LNCAP (cell line): Measurements from ENCODE around the gene SLC35G6.

Source experiments
- TF ChIP-seq, protein P1 (sequence below): fragments of 450-650 bp; IDR thresholded peaks from 2 replicates; pipeline ENCODE4 v1.5.1; 2017; ENCODE audit warnings: mild to moderate bottlenecking

Gene SLC35G6

DNA sequence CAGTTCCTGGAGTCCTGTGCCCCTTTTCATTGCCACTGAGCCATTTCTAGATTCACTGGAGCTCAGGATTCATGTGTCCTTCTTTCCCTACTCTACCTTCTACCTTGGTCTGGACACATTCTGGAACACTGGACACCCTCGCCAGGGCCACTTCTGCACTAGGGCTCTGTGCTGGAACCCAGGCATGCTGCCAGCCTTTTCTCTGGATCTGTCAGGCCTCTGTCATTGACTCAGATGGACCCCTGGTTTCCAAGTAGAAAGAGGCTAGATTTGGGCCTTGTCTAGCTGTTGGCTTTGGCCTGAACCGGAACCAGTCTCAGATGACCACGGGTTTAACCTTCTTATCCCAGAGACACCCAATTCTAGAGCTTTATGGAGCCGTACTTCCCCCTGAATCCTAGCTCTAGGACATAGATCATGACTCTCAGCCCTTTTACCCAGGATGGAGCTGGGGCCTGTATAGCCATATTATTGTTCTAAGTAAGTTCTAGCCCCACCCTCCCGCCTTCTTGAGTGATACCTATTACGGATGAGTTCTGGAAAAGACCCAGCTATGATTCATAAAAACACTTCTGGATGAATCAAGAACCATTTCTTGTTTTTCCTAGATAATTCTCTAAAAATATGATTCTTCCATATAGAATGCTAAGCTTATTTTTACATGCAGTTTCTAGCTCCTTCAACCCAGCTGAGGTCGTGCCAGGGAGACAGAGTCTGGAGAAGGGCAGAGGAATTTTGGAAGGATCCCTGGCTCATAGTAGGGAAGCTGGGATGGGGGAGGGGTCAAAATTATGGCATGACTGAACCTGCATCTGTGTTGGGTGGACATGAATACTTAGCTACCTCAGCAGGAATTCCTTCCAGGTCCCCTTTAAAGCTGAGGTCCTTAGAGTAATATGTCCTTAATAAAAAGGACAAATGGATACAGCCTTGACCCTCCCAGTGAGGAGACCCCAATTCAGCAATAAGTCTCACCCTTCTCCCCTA lies 37.5 kb upstream of the SLC35G6 start:
- TF ChIP-seq, protein P1, sequence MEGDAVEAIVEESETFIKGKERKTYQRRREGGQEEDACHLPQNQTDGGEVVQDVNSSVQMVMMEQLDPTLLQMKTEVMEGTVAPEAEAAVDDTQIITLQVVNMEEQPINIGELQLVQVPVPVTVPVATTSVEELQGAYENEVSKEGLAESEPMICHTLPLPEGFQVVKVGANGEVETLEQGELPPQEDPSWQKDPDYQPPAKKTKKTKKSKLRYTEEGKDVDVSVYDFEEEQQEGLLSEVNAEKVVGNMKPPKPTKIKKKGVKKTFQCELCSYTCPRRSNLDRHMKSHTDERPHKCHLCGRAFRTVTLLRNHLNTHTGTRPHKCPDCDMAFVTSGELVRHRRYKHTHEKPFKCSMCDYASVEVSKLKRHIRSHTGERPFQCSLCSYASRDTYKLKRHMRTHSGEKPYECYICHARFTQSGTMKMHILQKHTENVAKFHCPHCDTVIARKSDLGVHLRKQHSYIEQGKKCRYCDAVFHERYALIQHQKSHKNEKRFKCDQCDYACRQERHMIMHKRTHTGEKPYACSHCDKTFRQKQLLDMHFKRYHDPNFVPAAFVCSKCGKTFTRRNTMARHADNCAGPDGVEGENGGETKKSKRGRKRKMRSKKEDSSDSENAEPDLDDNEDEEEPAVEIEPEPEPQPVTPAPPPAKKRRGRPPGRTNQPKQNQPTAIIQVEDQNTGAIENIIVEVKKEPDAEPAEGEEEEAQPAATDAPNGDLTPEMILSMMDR = no peak

DNA sequence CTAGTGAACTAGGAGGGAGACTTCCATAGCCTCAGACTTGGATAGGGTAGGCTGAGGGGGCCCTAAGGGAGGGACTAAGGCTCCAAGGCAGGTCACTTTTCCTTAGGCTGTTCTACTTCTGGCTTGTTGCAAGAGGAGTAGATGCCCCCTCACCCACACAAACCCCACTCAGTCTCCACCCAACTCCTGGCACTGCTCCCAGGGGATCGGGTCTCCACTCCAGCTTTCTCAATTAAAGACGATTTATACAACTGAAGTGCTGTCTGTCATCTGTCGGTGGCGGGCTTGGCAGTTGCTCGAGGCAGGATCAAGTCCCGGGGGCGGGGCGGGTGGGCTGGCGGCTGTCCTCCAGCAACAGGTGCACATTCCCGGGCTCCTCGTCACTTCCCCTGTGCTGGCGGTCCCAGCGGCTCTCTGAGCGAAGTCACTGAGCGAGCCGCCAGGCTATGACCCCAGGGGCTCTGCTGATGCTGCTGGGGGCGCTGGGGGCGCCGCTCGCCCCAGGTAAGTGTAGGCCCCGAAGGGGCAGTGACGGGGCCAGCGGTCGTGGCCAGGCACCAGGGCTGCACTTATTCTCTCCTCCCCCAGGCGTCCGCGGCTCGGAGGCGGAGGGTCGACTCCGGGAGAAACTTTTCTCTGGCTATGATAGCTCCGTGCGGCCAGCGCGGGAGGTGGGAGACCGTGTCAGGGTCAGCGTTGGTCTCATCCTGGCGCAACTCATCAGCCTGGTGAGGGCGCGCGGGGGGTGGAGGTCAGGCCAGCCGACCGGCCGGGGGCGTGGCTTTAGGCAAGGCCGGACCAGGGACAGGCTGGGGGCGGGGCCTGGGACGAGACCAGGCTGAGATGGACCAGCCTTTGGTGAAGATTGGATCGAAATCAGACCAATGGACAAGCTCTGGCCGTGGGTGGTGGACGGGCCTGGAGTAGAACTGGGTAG lies 36.3 kb upstream of the SLC35G6 start, which contains the start of gene CHRNB1:
TSS of gene CHRNB1 (plus strand) at position 380 of the 937 bp plus-strand sequence. CDS start at position 447, 67 bp downstream.
- TF ChIP-seq, protein P1 = no peak

DNA sequence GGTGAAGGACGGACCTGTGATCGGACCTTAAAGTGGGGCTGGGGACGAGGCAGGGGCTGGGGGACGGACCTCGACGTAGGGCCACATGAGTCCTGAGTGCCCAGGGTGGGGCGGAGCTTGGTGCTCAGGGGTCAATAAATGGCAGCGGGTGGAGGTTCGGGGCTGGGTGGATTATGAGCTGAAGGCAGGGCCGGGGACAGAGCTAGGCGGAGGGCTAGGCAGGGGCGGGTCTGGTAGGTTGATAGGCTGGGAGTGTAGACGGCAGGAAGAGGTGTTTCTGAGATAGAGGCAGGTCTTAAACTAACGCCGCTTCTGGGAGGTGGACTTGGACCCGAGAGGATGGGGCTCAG lies 35.7 kb upstream of the SLC35G6 start:
- TF ChIP-seq, protein P1 = no peak

DNA sequence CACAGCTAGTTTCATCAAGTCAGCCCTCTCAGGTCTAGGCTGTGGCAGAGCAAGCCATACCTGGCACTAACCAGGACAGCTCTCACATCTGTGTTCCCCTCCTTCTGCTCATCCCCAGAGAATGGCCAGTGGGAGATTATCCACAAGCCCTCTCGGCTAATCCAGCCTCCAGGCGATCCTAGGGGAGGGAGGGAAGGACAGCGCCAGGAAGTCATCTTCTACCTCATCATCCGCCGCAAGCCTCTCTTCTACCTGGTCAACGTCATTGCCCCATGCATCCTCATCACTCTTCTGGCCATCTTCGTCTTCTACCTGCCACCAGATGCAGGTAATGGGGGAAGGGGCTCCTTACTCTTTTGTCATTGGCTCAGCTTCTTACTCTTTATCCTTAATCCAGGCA lies 32.8 kb upstream of the SLC35G6 start:
- TF ChIP-seq, protein P1 = no peak

DNA sequence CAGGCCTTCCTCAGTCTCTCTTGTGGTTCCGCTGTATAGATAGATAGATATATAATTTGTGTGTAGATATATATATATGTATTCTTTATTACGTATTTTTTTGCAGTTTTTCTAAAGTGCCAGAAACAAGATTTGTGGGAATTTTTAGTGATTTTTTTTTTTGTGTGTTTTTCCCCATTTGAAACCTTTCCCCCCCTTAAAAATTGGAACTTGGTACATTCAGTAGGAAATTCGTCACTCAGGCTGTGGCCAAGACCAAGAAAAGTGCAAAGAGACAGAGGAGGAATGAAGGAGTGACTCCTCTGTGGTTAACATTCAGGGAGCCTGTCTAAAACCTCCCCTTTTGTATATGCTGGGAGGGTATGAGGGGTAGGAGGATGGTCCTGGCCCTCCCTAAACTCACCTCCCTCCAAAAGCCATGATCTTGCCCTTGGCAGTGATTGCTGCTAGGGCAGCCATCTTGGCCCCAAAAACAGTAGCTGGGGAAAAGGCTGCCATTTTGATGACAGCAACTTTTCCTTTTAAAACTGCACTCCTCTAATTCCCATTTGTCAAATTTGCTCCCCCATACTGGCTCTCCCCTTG lies 21.2 kb upstream of the SLC35G6 start:
- TF ChIP-seq, protein P1 = no peak

DNA sequence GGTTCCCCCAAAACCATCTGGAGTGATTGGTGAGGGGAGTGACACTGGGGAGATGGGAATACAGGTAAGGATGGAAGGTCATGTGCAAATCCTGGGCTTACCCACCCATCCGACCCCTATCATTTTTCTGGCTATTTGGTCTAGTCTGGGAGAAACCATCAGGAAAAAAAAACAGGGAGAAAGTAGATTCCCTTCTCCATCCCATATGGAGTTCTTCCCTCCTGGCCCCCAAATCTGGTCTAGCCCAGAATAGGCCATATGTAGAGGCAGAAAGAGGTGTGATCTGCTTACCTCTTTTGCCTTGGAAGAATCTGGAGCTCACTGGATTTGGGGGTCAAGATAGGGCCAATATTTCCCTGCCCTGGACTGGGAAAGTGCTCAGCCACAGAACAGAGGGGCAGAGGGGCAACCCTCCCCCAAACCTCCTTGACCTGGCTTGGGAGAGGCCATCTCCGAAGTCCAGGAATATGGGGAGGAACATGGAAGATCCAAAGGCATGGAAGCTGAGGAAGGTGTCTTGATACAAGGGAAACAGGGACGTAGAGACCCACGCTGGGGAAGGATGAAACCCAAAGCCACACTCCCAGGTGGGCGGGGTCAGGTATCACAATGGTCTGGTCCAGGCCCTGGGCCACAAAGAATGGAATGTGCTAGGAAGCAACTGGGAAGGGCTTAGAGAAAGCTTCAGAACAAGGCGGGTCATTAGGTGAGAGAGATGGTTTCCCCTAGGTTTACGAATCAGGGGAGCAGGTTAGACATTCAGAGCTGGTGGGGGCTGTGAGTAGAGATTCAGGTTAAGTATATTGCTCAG lies 20.2 kb upstream of the SLC35G6 start:
- TF ChIP-seq, protein P1 = no peak
